ENCODE measurements around the gene AIP.

Gene AIP

GRCh38 chr11:67457453-67457852 lies 25.4 kb upstream of the AIP start:
- TF ChIP-seq GABPA (IDR thresholded peaks at IDR 0.05; ENCODE audit: low read depth) (no peak), CTCF (IDR thresholded peaks at IDR 0.05; ENCODE audit: insufficient read depth, low read length) (no peak), SPI1 (IDR thresholded peaks at IDR 0.05; ENCODE audit: borderline replicate concordance, low read depth) (no peak), POLR2AphosphoS5 (IDR thresholded peaks at IDR 0.05; ENCODE audit: low read depth) (no peak), REST (IDR thresholded peaks at IDR 0.05; ENCODE audit: insufficient replicate concordance, low read depth) (no peak)
- DNase-seq (ENCODE audit: low read depth in 1 of 2, low spot score in 1 of 2) = no peak

GRCh38 chr11:67458266-67458665 lies 24.6 kb upstream of the AIP start:
- TF ChIP-seq REST (IDR thresholded peaks at IDR 0.05; ENCODE audit: insufficient replicate concordance, low read depth) = no peak
- TF ChIP-seq SPI1 (IDR thresholded peaks at IDR 0.05; ENCODE audit: borderline replicate concordance, low read depth) = no peak
- TF ChIP-seq GABPA (IDR thresholded peaks at IDR 0.05; ENCODE audit: low read depth) = no peak
- TF ChIP-seq POLR2AphosphoS5 (IDR thresholded peaks at IDR 0.05; ENCODE audit: low read depth) = no peak
- TF ChIP-seq CTCF (IDR thresholded peaks at IDR 0.05; ENCODE audit: insufficient read depth, low read length) = no peak
- Histone ChIP-seq H3K27me3 (ENCODE audit: insufficient read depth, poor library complexity, severe bottlenecking) (no peaks in the 10 kb centered on the region), H3K4me3 (replicated peaks; ENCODE audit: insufficient read depth, low read length) (no peak overlapping the region), H3K27ac (replicated peaks) (no peak overlapping the region)
- no peak for DNase-seq (ENCODE audit: low read depth in 1 of 2, low spot score in 1 of 2)

More at GRCh38 chr11:67457453-67457852, 25.4 kb upstream of the AIP start:
- Histone ChIP-seq H3K27ac (replicated peaks) (no peak overlapping the region), H3K4me3 (replicated peaks; ENCODE audit: insufficient read depth, low read length) (no peak overlapping the region), H3K27me3 (ENCODE audit: insufficient read depth, poor library complexity, severe bottlenecking) (no peaks in the 10 kb centered on the region)

GRCh38 chr11:67463186-67463585 lies 19.6 kb upstream of the AIP start:
- DNase-seq (ENCODE audit: low read depth in 1 of 2, low spot score in 1 of 2) = no peak
- no peaks in the 10 kb centered on the region for H3K27me3 ChIP-seq (ENCODE audit: insufficient read depth, poor library complexity, severe bottlenecking)
- no peak overlapping the region for H3K27ac ChIP-seq (replicated peaks)
- TF ChIP-seq GABPA (IDR thresholded peaks at IDR 0.05; ENCODE audit: low read depth) (no peak), CTCF (IDR thresholded peaks at IDR 0.05; ENCODE audit: insufficient read depth, low read length) (no peak), POLR2AphosphoS5 (IDR thresholded peaks at IDR 0.05; ENCODE audit: low read depth) (no peak), REST (IDR thresholded peaks at IDR 0.05; ENCODE audit: insufficient replicate concordance, low read depth) (no peak), SPI1 (IDR thresholded peaks at IDR 0.05; ENCODE audit: borderline replicate concordance, low read depth) (no peak)
- H3K4me3 ChIP-seq (replicated peaks; ENCODE audit: insufficient read depth, low read length) = no peak overlapping the region
